ENCODE data around the gene UMODL1.

UMODL1 gene, protein sequence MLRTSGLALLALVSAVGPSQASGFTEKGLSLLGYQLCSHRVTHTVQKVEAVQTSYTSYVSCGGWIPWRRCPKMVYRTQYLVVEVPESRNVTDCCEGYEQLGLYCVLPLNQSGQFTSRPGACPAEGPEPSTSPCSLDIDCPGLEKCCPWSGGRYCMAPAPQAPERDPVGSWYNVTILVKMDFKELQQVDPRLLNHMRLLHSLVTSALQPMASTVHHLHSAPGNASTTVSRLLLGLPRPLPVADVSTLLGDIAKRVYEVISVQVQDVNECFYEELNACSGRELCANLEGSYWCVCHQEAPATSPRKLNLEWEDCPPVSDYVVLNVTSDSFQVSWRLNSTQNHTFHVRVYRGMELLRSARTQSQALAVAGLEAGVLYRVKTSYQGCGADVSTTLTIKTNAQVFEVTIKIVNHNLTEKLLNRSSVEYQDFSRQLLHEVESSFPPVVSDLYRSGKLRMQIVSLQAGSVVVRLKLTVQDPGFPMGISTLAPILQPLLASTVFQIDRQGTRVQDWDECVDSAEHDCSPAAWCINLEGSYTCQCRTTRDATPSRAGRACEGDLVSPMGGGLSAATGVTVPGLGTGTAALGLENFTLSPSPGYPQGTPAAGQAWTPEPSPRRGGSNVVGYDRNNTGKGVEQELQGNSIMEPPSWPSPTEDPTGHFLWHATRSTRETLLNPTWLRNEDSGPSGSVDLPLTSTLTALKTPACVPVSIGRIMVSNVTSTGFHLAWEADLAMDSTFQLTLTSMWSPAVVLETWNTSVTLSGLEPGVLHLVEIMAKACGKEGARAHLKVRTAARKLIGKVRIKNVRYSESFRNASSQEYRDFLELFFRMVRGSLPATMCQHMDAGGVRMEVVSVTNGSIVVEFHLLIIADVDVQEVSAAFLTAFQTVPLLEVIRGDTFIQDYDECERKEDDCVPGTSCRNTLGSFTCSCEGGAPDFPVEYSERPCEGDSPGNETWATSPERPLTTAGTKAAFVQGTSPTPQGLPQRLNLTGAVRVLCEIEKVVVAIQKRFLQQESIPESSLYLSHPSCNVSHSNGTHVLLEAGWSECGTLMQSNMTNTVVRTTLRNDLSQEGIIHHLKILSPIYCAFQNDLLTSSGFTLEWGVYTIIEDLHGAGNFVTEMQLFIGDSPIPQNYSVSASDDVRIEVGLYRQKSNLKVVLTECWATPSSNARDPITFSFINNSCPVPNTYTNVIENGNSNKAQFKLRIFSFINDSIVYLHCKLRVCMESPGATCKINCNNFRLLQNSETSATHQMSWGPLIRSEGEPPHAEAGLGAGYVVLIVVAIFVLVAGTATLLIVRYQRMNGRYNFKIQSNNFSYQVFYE

GRCh38 chr21:42071146-42071737, at the start of gene UMODL1:
Gene UMODL1 (plus strand): TSS chr21:42071317. CDS start chr21:42071317, 0 bp downstream.
- no peak for DNase-seq (ENCODE audit: low read depth)

GRCh38 chr21:42021371-42022090, 49.6 kb upstream of the UMODL1 start:
- no peak for DNase-seq (ENCODE audit: low read depth)

- DNase-seq (ENCODE audit: low read depth): no peak
These were observed 49.1 kb upstream of the UMODL1 start for GRCh38 chr21:42022091-42022430.

DNA sequence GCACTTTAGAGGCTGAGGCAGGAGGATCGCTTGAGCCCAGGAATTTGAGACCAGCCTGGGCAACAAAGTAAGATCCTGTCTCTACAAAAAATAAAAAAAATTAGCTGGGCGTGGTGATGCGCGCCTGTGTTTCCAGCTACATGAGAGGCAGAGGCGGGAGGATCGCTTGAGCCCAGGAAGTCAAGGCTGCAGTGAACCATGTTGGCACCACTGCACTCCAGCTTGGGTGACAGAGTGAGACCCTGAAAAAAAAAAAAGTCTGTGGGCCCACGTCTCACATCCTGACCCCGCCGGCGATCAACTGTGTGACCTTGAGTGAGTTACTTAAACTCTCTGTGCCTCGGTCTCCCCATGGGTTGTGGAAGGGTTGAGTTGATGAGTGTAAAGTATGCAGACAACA, 48.2 kb upstream of the UMODL1 start:
- DNase-seq (ENCODE audit: low read depth): no peak

DNA sequence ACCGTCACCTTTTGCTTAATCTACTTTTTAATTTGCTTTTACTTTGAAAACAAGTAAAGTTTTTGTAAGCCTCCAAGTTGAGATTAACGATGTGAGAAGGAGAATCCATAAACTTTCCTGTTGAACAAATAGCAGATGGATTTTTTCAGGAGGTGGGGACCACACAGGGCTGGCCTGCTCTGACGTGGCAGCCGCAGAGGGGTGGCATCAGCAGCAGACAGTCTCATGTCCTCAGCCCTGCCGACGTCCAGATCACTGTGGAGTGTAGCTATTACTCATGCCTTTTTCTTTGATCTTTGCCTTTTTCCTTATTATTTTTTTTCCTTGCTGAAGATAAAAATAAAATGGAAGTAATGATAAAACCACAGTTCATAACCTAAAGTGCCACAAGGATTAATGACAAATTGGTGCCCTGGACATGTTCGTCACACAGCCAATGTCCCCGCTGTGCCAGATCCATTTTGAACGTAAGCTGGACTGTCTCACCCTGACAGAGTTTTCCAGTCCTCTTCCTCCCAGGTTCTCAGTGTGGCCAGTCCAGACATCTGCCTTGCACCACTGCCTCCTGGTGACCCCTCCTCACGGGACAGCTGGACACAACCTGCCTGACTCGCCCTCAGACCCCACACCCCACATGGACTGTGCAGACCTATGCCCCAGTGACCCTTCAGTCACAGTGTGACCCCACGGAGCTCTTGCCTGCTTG, 45.6 kb upstream of the UMODL1 start:
- no peak for DNase-seq (ENCODE audit: low read depth)

GRCh38 chr21:42026082-42026435, 45.1 kb upstream of the UMODL1 start:
- no peak for DNase-seq (ENCODE audit: low read depth)

- DNase-seq (ENCODE audit: low read depth): no peak
These were observed 43.9 kb upstream of the UMODL1 start for GRCh38 chr21:42027085-42027821.

GRCh38 chr21:42027822-42028765, 43.0 kb upstream of the UMODL1 start:
- no peak for DNase-seq (ENCODE audit: low read depth)

GRCh38 chr21:42028766-42029425, 42.2 kb upstream of the UMODL1 start:
- no peak for DNase-seq (ENCODE audit: low read depth)

DNA sequence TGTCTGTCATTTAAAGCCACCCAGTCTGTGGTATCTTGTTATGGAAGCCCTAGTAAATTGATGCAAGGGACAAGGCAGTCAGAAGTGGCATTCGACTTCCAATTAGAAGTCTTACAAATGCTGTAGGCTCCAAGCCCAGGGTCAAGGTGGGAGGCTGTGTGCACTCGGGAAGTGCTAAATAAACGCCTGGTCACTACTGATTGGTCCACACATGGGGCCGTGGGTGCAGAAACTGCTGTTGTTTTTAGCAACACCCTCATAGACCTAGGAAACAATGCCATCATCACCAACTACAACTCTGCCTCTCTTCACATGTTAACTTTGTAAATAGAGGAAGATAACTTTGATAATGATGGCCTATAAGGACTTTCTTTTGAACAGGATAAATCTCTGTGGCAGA, 40.8 kb upstream of the UMODL1 start:
- no peak for DNase-seq (ENCODE audit: low read depth)

DNA sequence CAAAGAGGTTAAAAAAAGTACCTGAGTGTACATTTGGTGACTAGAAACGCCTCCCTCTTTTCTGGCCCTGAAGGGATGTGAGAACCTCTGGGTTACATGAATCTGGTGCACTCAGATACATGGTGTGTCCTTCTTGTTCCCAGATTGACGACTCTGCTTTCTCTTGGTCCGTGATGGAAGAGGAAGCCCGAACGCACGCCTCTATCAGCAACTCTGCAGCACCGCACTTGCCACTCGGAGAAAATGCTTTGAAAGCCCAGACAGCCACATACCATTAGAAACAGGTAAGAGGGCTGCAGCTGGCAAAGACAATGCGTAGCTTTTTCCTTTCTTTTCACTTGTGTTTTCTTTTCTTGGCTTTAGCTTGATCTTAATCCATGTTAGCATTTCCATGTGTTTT, 39.9 kb upstream of the UMODL1 start:
- no peak for DNase-seq (ENCODE audit: low read depth)

GRCh38 chr21:42031816-42032215, 39.3 kb upstream of the UMODL1 start:
- DNase-seq (ENCODE audit: low read depth): no peak

DNA sequence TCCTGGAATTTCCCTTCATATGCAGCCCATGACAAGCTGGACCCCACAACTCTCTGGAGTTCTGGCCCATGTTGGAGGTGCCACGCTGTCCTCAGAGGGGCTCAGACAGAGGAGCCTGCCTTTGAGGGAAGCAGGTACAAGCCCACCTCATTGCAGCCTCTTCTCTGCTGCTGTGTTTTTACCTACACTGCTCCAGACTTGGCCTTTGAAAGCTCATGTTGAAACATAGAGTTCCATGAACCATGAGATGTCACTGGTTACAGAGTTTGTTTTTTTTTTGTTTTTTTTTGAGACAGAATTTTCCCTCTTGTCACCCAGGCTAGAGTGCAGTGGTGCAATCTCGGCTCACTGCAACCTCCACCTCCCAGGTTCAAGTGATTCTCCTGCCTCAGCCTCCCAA, 38.9 kb upstream of the UMODL1 start:
- no peak for DNase-seq (ENCODE audit: low read depth)

- no peak for DNase-seq (ENCODE audit: low read depth)
These were observed 38.1 kb upstream of the UMODL1 start for GRCh38 chr21:42032968-42033367.

DNA sequence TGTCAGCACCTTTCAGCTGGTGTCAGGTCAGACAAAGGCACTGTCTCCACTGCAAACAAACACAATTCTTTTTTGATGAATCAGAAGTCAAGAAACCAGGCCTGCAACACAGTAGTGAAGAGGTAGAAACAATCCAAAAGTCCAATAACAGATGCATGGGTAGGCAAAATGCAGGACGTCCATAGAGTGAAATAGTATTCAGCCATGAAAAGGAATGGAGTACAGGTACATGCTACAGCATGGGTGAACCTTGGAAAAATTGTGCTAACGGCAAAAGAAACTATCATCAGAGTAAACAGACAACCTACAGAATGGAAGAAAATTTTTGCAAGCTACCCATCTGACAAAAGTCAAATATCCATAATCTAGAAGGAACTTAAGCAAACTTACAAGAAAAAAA, 34.8 kb upstream of the UMODL1 start:
- no peak for DNase-seq (ENCODE audit: low read depth)

DNA sequence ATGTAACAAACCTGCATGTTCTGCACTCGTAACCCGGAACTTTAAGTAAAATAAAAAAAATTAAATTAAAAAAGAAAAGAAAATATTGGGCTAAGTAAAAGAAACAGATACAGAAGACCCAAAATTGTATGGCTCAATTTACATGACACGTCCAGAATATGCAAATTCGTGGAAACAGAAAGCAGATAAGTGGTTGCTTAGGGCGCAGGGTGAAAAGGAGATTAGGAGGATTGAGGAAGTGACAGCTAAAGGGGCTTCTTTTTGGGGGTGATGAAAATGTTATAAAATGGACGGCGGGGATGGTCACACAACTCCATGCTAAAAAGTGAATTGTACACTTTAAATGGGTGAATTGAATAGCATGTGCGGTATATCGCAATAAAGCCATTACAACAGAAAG, 33.6 kb upstream of the UMODL1 start:
- DNase-seq (ENCODE audit: low read depth): no peak

DNA sequence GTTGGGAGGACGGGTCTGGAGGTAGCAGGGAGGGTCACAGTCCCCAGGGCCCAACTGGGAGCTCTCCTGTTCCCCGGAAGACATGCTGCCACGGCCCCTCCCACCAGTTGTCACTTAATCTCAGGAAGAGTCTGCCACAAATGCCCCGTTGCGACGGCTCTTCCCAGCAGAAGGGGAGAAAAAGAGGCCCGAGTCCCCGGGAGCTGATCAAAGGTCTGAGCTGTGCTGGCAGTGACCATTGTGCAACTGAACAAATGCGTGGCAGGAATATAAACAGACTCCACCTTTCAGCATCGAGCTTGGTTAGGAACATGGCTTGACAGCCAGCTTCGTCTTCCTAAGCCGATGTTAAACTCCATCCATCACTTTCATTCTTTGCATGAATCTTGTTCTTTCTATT, 33.2 kb upstream of the UMODL1 start:
- no peak for DNase-seq (ENCODE audit: low read depth)

- DNase-seq (ENCODE audit: low read depth): no peak
These were observed 32.7 kb upstream of the UMODL1 start for GRCh38 chr21:42038393-42038792.
